Measurements from ENCODE around the gene ENOX2.

Gene ENOX2

DNA sequence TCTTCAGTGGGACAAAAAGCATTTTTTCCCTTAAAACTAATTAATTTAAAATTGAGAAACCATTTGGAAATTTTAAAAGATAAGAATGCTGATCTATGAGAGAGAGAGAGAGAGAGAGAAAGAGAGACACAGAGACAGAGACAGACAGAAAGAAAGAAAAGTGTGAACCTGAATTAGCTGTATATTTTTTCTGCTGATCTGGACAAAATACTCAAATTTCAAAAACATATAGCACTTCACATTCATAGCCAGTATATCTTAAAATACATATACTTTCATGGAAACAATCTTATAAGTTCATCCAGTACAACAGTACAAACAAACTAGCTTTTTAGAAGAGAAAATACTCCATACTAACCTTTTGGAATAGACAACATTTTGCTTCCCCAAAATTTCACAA lies 18.4 kb downstream of the ENOX2 start:
- DNase-seq (ENCODE audit: low read depth in 4 of 4, low spot score in 1 of 4) = no peak

GRCh38 chrX:130879869-130880268 lies 23.1 kb downstream of the ENOX2 start:
- DNase-seq (ENCODE audit: low read depth in 4 of 4, low spot score in 1 of 4) = no peak

DNA sequence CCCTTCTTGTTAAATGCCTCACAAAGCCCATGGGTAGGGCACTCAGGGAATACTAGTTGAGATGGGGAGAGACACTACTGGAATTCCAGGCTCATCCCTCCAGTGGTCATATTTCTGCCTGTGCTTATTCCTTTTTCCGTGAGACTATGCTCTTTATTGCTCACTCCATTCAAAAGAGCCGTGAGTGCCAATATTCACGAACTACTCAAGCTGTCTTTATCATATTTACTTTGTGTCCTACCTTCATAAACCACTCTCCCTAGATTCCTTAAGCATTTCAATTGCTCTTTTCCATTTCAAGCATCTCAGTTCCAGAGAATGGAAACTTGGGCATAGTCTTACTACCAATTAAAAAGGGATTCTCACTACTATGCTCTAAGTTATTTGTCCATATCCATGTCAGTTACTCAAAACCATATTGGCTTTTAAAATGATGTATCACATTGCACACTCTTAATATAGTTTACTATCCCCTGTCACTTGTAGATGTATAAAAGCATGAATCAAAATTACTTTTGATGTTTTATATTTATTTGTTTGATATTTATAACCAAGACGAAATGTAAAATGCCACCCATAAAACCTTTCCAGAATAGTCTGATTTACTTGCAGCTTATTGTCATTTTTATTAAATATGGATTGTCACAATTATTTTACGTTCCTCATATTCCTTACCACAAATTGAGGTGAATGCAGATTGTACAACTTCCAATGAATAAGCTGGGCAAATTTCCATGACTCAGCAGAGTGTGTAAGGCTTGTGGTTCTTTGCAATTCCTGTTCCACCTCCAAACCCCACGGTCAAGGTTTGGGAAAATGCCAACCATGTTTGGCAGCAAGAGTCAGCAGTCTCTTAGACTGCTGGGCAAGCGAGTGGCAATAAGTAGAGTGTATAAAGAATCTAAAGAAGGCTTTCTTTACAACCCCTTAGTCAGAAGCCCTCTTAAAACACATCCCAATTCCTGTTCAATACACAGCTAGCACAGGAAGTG lies 24.4 kb downstream of the ENOX2 start:
- DNase-seq (ENCODE audit: low read depth in 4 of 4, low spot score in 1 of 4) = no peak

GRCh38 chrX:130877892-130878341 lies 25.1 kb downstream of the ENOX2 start:
- no peak for DNase-seq (ENCODE audit: low read depth in 4 of 4, low spot score in 1 of 4)

DNA sequence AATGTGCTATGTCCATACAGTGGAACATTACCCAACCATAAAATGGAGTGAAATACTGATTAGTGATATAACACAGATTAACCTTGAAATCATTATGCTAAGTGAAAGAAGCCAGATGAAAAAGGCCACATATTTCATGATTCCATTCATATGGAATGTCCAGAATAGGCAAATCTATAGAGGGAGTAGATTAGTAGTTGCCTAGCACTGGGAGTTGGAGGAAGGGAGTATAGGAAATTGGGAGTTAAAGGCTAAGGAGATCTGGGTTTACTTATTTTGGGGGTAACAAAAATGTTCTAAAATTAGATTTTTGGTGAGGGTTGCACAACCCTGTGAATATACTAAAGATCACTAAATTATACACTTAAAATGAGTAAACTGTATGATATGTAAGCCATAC lies 26.8 kb downstream of the ENOX2 start:
- no peak for DNase-seq (ENCODE audit: low read depth in 4 of 4, low spot score in 1 of 4)

GRCh38 chrX:130874751-130875150 lies 28.3 kb downstream of the ENOX2 start:
- DNase-seq (ENCODE audit: low read depth in 4 of 4, low spot score in 1 of 4) = no peak

- DNase-seq (ENCODE audit: low read depth in 4 of 4, low spot score in 1 of 4) = no peak
Observed at GRCh38 chrX:130869239-130869638, 33.8 kb downstream of the ENOX2 start.

- DNase-seq (ENCODE audit: low read depth in 4 of 4, low spot score in 1 of 4) = no peak
Observed at GRCh38 chrX:130861462-130861861, 41.5 kb downstream of the ENOX2 start.

GRCh38 chrX:130857207-130857606 lies 45.8 kb downstream of the ENOX2 start:
- DNase-seq (ENCODE audit: low read depth in 4 of 4, low spot score in 1 of 4) = no peak

DNA sequence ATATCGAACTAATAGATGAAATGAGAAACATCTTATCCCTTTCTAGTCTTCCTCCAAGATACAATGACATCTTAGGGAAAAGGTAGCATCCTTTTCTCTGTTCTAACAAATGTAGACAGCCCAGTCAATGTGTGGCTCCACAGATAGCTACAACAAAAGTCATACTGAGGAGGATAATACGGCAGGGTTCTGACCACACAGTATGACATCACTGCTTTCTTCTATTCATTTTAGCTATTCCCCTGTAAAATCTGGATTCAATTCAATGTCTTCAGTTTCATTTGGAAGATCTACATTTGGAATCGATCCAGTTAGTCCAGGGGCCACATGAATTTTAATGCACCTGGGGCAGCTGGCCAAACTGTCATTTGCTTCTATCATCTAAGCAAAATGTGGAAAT lies 51.4 kb downstream of the ENOX2 start:
- no peak for DNase-seq (ENCODE audit: low read depth in 4 of 4, low spot score in 1 of 4)

DNA sequence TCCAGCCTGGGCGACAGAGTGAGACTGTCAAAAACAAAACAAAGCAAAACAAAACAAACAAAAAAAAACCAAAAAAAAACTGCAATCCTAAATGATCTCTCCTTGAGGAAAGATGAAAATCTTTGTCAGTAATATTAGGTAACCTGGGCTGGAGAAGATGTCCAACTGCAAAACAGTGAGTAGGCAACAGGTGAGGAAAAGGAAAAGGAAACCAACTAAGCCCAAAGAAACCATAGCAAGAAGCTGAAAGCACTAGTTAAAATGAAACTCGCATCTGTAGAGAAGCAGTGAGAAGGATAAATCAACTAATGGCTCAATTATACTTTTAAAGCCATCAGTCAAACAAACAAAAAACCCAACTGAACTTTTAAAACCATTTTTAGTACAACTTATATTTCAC lies 54.2 kb downstream of the ENOX2 start:
- DNase-seq (ENCODE audit: low read depth in 4 of 4, low spot score in 1 of 4) = no peak

DNA sequence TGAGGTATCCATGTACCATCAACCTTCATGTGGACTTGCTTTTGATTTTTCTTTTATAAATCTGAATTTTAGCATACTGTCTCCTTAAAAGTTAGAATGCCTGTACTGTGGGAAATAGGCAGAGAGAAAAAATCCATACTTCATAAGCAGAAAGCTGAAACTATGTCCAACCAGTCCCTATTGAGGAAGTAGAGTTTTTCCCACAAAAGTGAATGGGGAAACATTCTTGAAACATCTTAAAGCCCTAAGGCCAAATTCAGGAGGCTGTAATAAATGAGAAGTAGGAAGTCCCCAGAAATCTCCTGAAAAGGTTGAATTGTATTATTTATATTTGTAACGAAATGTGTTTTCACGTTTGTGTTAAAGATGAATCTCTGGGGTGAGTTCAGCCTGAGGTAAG lies 56.3 kb downstream of the ENOX2 start:
- no peak for DNase-seq (ENCODE audit: low read depth in 4 of 4, low spot score in 1 of 4)

DNA sequence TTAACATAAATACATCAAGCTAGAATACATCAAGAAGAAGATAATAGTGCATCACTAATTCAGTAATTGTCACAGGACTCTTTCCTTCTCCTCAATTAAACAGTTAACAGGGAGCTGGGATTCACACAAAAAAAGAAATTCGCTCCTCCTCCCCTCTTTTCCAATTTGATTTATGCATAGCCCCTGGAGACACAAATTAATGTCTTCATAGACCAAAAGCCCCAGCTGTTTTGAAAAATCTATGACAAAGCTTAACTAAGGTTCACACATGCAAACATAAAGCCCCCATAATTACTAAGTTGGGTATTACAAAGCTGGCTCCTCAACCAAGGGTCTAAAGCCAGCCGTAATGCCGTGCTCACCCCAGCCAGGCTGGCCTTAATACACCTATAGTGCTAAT lies 61.2 kb downstream of the ENOX2 start:
- DNase-seq (ENCODE audit: low read depth in 4 of 4, low spot score in 1 of 4) = no peak

- DNase-seq (ENCODE audit: low read depth in 4 of 4, low spot score in 1 of 4) = no peak
Observed at GRCh38 chrX:130840345-130840744, 62.7 kb downstream of the ENOX2 start.

GRCh38 chrX:130836447-130836846 lies 66.6 kb downstream of the ENOX2 start:
- DNase-seq (ENCODE audit: low read depth in 4 of 4, low spot score in 1 of 4) = no peak

GRCh38 chrX:130834830-130835229 lies 68.2 kb downstream of the ENOX2 start:
- no peak for DNase-seq (ENCODE audit: low read depth in 4 of 4, low spot score in 1 of 4)

DNA sequence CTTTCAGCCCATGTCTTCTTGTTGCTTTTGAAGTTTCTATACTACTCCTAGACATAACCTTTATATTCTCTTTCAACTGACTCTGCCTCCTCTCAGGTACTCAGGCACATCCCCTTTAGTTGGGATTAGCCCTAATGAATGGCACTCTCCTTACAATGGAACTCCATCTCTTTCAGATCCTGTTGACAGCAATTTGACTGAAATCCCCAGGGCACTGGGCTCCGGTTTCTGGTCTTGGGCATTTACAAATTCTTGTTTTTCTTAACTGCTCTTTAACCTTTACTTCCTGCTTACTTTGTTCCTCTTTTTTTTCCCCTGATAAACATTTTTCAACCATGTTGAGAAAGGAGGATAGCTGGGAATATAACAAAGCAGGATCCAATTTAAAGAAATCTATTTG lies 68.9 kb downstream of the ENOX2 start:
- DNase-seq (ENCODE audit: low read depth in 4 of 4, low spot score in 1 of 4) = no peak

- DNase-seq (ENCODE audit: low read depth in 4 of 4, low spot score in 1 of 4) = no peak
Observed at GRCh38 chrX:130831347-130831722, 71.7 kb downstream of the ENOX2 start.

DNA sequence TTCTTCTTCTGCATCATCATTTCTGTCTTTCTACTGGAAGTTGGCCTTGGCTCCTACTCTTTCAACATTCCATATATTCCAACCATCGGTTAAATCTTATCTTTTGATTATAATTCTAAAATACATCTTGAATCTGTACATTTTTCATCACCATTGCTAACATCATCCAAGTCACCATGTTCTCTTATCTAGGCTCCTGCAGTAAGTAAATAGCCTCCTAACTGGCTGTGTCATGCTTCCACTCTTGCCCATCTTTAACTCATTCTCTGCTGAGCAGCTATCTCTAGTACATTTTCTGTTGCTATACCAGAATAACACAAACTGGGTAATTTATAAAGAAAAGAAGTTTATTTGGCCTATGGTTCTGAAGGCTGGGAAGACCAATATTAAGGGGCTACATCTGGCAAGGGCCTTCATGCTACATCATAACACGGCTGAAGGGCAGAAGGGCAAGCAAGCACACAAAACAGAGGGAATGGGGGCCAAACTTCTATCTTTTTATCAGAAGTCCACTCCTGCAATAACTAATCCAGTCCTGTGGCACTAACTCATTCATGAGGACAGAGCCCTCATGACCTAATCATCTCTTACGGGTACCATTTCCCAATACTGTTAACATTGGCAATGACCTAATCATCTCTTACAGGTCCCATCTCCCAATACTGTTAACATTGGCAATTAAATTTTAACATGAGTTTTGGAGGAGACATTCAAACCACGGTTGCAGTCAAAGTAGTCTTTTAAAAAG lies 72.2 kb downstream of the ENOX2 start:
- DNase-seq (ENCODE audit: low read depth in 4 of 4, low spot score in 1 of 4) = no peak

DNA sequence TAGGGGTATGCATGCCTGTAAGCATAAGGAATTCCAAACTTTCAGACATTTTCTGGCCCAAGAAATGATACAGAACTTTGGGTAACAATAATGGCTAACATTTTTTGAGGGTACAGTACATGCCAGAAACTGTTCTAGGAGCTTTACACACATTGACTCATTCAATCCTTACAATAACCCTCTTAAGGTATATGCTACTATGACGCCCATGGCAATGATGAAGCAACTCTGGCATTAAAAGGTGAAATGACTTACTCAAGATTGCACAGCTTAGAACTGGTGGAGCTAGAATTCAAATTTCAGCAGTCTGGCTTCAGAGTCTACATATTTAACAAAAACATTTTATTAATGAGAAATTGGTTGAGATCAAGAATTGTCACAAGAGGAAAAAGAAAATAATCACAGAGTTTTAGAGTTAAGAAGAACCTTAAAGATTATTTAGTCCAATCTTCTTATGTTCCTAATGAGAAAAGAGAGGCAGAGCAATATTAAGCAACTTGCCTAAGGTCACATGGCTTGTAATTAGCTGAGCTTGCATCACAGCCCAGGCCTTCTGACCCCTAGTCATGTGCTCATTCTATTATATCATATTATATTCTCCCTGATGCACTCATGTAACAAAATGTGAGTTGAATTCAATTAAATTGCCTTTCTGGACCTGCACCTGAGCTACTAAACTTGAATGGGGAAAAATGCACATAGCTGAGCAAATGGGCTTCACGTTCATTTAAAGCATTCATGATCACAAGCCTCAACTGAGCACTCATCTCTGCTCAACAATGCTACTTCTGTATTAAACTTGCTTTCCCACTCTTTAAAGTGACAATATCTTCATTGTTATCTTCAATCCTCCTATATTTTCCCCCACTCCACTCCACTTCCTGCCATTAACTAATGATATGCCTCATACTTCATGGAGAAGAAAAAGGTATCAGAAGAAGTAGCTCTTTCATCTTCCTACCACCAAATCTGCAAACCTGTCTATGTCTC lies 73.2 kb downstream of the ENOX2 start:
- no peak for DNase-seq (ENCODE audit: low read depth in 4 of 4, low spot score in 1 of 4)

GRCh38 chrX:130828641-130829040 lies 74.4 kb downstream of the ENOX2 start:
- no peak for DNase-seq (ENCODE audit: low read depth in 4 of 4, low spot score in 1 of 4)

Measured in stimulated activated CD4-positive, alpha-beta T cell treated with anti-CD3 and anti-CD28 coated beads, Interleukin-1b, Interleukin-23, amount 100 ng/mL, for 24 hours (primary cell).